Measurements from ENCODE around the gene NFASC. TPM values are rescaled to one million over a fixed set of nuclear protein-coding genes. Genes with fewer than 3 reads are reported as not detected.

The NFASC gene
- total RNA-seq, 1 donor from 2014 or later: 29.6 TPM

DNA sequence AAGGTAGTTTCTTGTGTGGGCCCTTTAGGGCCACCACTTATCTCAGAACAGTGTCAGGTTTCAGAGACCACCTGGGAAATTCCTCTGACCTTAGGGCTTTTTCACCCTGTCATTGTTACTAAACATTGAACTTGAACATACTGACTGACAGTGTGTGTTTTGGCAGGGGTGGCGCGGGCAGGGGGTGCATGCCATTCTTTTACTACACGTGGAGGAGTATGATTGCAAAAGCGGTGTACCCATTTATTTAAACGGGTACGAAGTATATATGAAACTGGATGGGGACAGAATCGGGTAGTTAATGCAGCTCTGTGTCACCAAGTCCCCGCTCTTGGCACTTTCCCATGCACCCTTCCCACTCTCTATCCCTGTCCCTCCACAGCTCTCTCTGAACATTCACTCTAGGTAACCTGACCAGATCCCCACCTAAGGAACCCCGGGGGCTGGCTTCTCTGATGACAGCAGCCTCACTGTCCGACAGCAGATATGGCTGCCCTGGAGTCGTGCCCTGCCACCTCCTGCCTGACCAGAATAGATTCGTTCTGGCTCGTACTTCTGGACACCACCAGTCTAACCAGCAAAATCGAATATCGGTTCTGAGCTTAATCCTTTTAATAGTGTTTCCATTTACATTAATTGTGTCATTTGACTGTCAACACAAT lies 51.3 kb downstream of the NFASC start:
- Mint-ChIP-seq H3K4me3 (ENCODE audit: unreplicated experiment) (no peak overlapping the region), H3K4me1 (ENCODE audit: low read depth, unreplicated experiment) (peaks cover 28% of the 10 kb centered on the region)

GRCh38 chr1:204923201-204923600 lies 52.5 kb downstream of the NFASC start:
- H3K36me3 ChIP-seq (ENCODE audit: insufficient read depth, low read length): no peaks in the 10 kb centered on the region
- peak overlapping the region; percentile 80 for H3K27ac Mint-ChIP-seq (ENCODE audit: unreplicated experiment)
- no peaks in the 10 kb centered on the region for H3K27me3 Mint-ChIP-seq (ENCODE audit: low read depth, unreplicated experiment)
- H3K79me2 ChIP-seq (ENCODE audit: insufficient read depth, low read length): no peaks in the 10 kb centered on the region
- H3K9ac ChIP-seq (ENCODE audit: low read length): no peak overlapping the region
- FAIRE-seq: no peak
- no peaks in the 10 kb centered on the region for H3K27me3 ChIP-seq (ENCODE audit: insufficient read depth, low read length)
- H3K4me2 ChIP-seq (ENCODE audit: low read length): no peak overlapping the region
- no peaks in the 10 kb centered on the region for H3K9me3 ChIP-seq (ENCODE audit: insufficient read depth, low read depth, low read length)
- H3K27ac ChIP-seq (ENCODE audit: low read depth, low read length): no peak overlapping the region
- H4K20me1 ChIP-seq (ENCODE audit: insufficient read depth, low read length): no peaks in the 10 kb centered on the region
- no peak overlapping the region for H2AFZ ChIP-seq (ENCODE audit: low read depth, low read length)
- H3K36me3 Mint-ChIP-seq (ENCODE audit: low read depth, unreplicated experiment): peaks cover 2% of the 10 kb centered on the region
- no peak for DNase-seq (ENCODE audit: low read depth)
- no peaks in the 10 kb centered on the region for H3K9me3 Mint-ChIP-seq (ENCODE audit: unreplicated experiment)
- no peak overlapping the region for H3K4me3 ChIP-seq (ENCODE audit: insufficient read depth, low read depth, low read length)
- H3K4me3 Mint-ChIP-seq (ENCODE audit: unreplicated experiment): no peak overlapping the region
- H3K4me1 ChIP-seq (ENCODE audit: insufficient read depth, low read length): peaks cover 5% of the 10 kb centered on the region
- TF ChIP-seq CTCF (IDR thresholded peaks at IDR 0.05; ENCODE audit: insufficient read depth, low read depth, low read length) (no peak), EZH2 (IDR thresholded peaks at IDR 0.05; ENCODE audit: insufficient read depth, low read length) (no peak)
- peaks cover 35% of the 10 kb centered on the region for H3K4me1 Mint-ChIP-seq (ENCODE audit: low read depth, unreplicated experiment)

More for the DNA sequence above, 51.3 kb downstream of the NFASC start:
- no peak overlapping the region for H3K9ac ChIP-seq (ENCODE audit: low read length)
- H3K27ac Mint-ChIP-seq (ENCODE audit: unreplicated experiment): no peak overlapping the region
- no peak overlapping the region for H3K27ac ChIP-seq (ENCODE audit: low read depth, low read length)
- no peak overlapping the region for H3K4me2 ChIP-seq (ENCODE audit: low read length)
- no peaks in the 10 kb centered on the region for H4K20me1 ChIP-seq (ENCODE audit: insufficient read depth, low read length)
- no peaks in the 10 kb centered on the region for H3K27me3 ChIP-seq (ENCODE audit: insufficient read depth, low read length)
- TF ChIP-seq CTCF (IDR thresholded peaks at IDR 0.05; ENCODE audit: insufficient read depth, low read depth, low read length) (no peak), EZH2 (IDR thresholded peaks at IDR 0.05; ENCODE audit: insufficient read depth, low read length) (no peak)
- H3K79me2 ChIP-seq (ENCODE audit: insufficient read depth, low read length): no peaks in the 10 kb centered on the region
- H3K9me3 ChIP-seq (ENCODE audit: insufficient read depth, low read depth, low read length): peaks cover 4% of the 10 kb centered on the region
- H2AFZ ChIP-seq (ENCODE audit: low read depth, low read length): no peak overlapping the region
- H3K4me3 ChIP-seq (ENCODE audit: insufficient read depth, low read depth, low read length): no peak overlapping the region
- H3K4me1 ChIP-seq (ENCODE audit: insufficient read depth, low read length): peaks cover 5% of the 10 kb centered on the region
- no peaks in the 10 kb centered on the region for H3K9me3 Mint-ChIP-seq (ENCODE audit: unreplicated experiment)
- H3K36me3 ChIP-seq (ENCODE audit: insufficient read depth, low read length): no peaks in the 10 kb centered on the region
- no peaks in the 10 kb centered on the region for H3K27me3 Mint-ChIP-seq (ENCODE audit: low read depth, unreplicated experiment)
- H3K36me3 Mint-ChIP-seq (ENCODE audit: low read depth, unreplicated experiment): peaks cover 2% of the 10 kb centered on the region
- DNase-seq (ENCODE audit: low read depth): no peak
- no peak for FAIRE-seq

GRCh38 chr1:204923626-204924012 lies 53.0 kb downstream of the NFASC start:
- peaks cover 35% of the 10 kb centered on the region for H3K4me1 Mint-ChIP-seq (ENCODE audit: low read depth, unreplicated experiment)
- no peak overlapping the region for H3K4me2 ChIP-seq (ENCODE audit: low read length)
- peaks cover 5% of the 10 kb centered on the region for H3K4me1 ChIP-seq (ENCODE audit: insufficient read depth, low read length)
- peaks cover 2% of the 10 kb centered on the region for H3K36me3 Mint-ChIP-seq (ENCODE audit: low read depth, unreplicated experiment)
- H3K27me3 Mint-ChIP-seq (ENCODE audit: low read depth, unreplicated experiment): no peaks in the 10 kb centered on the region
- H3K36me3 ChIP-seq (ENCODE audit: insufficient read depth, low read length): no peaks in the 10 kb centered on the region
- H3K27ac ChIP-seq (ENCODE audit: low read depth, low read length): no peak overlapping the region
- H3K9ac ChIP-seq (ENCODE audit: low read length): no peak overlapping the region
- H3K79me2 ChIP-seq (ENCODE audit: insufficient read depth, low read length): no peaks in the 10 kb centered on the region
- H4K20me1 ChIP-seq (ENCODE audit: insufficient read depth, low read length): no peaks in the 10 kb centered on the region
- no peaks in the 10 kb centered on the region for H3K9me3 Mint-ChIP-seq (ENCODE audit: unreplicated experiment)
- no peak for FAIRE-seq
- H3K27me3 ChIP-seq (ENCODE audit: insufficient read depth, low read length): no peaks in the 10 kb centered on the region
- no peak overlapping the region for H2AFZ ChIP-seq (ENCODE audit: low read depth, low read length)
- H3K9me3 ChIP-seq (ENCODE audit: insufficient read depth, low read depth, low read length): no peaks in the 10 kb centered on the region
- DNase-seq (ENCODE audit: low read depth): no peak
- TF ChIP-seq EZH2 (IDR thresholded peaks at IDR 0.05; ENCODE audit: insufficient read depth, low read length) (no peak), CTCF (IDR thresholded peaks at IDR 0.05; ENCODE audit: insufficient read depth, low read depth, low read length) (no peak)
- no peak overlapping the region for H3K4me3 Mint-ChIP-seq (ENCODE audit: unreplicated experiment)
- no peak overlapping the region for H3K4me3 ChIP-seq (ENCODE audit: insufficient read depth, low read depth, low read length)
- peak overlapping the region; percentile 80 for H3K27ac Mint-ChIP-seq (ENCODE audit: unreplicated experiment)

Data from astrocyte (in vitro differentiated cells and primary cell).